Nucleus accumbens (tissue), 56 donors: ENCODE data around the gene SOBP.

Experiments
- DNase-seq, 56 donors: peaks; one replicate each; lab custom pipeline; 2025; lab: John Stamatoyannopoulos, UW

Gene SOBP

DNA sequence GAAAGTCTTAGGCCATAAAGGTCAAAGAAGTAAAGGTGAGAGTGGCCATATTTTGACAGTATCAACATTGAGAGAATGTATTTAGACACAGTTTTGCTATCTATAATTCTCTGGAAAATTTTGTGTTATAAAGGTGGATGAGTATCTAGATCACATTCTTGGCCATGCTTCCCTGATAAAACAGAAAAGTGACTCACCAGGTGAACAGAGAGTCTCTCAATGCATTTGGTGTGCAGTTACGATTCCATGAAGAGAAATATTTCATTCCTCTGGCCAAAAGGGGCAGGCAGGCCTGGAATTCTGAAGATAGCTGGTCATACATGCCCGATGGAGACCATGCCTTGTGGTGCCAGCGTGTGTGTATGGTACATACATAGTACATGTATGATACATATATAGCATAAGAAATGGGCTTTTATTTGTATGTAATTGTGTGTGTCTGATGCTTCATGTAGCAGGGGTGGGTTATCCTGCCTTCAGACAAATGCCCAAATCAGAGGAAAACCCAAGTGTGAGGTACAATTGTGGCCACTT is 164.0 kb downstream of the SOBP start:
- no peak for DNase-seq

DNA sequence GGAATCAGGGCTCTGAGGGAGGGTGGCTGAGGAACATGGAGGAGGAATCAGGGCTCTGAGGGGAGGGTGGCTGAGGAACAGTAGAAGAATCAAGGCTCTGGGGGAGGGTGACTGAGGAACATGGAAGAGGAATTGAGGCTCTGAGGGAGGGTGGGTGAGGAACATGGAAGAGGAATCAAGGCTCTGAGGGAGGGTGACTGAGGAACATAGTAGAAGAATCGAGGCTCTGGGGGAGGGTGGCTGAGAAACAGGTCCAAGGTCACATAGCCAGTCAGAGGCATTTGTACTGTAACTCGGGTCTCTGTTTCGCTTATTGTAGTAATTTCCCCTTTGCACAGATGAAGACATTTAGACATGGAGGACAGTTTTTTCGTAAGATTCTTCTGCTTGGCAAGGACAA is 164.8 kb downstream of the SOBP start:
- DNase-seq, result peak in 1 of 56 donors; percentile 11

DNA sequence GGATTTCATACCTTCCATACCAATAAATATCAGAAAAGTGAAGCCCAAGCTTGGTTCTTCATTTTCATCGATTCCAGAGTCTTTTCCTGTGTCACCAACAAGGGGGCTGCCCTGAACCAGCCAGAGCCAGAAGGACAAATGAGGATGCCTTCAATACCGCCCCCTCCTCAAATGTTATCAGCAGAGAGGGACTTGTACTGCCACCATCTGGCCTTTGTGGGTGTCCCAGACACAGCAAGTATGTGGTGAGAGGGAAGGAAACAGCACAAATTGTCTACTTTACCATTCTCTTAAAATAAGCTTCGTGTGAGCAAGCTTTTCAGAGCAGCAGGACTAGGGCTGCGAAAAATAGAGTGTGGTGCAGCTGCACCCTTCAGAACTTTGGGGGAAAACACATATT is 165.3 kb downstream of the SOBP start:
- DNase-seq, result no peak

DNA sequence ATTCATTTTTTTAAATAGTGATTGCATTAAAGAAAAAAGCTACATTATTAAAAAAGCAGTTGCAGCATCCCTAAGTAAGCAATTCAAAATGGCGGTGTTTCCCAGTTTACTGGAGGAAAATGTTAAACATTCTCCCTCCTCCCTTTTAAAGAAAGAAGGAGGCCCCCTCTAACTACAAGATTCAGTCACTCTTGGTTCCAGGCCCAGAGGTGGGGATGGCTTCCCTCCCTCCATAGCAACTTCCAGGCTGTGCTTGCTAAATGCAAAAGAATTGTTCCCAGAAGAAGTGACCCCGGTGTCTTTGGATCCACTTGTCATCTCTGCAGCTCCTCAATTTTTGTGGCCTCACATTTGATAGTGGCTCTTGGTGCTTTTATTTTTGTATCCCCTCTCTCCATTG is 165.9 kb downstream of the SOBP start:
- DNase-seq, result no peak

DNA sequence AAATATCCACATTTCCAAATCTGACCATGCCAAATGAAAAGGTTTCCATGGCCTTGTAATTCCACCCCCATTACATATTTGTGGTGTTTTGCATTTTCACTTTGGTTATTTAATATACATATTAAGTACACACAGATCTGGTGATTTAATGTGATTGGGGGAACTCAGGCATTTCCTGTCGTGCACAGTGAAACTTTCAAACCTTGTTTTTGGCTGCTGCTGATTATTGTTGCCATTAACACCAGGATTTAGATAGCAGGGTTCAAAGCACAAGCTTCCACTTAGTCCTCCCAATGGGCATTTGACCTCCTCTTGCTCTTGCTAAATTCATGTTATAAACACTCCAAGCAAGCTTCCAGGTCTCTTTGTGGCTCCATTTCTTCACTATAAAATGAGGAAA is 166.5 kb downstream of the SOBP start:
- DNase-seq, result no peak

DNA sequence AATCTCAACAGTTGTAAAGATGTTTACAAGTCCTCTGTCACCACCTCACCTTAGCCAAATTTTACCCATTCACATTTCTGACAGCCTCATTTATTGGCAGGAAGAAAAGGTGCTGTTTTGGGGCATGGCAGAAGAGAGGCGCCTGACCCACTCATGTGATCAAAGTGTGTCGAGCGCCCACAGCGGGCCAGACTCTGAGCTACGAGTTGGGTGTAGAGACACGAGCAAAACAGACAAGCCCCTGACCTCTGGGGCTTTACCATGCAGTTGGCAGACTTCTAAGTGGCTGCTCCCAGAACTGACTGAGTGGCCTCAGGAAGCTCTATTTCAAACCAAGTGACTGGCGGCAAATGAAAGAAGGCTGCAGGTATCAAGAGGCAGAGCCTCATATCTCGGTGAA is 167.0 kb downstream of the SOBP start:
- no peak for DNase-seq

DNA sequence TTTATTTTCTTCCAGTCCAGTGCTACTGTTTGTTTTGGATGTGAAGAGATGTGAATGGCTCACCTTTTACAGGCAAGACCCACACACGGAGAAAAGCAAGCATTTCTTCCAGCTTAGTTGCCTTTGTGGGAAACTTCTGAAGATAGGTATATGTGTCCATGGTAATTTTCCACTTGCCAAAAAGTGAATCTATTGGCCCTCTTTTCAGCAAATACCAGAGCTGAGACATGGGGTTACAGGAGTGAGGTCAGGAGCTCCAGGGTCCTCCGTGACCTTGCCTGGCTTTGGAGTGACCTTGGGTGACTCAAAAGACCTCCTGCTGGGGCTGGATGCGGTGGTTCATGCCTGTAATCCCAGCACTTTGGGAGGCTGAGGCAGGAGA is 167.4 kb downstream of the SOBP start:
- no peak for DNase-seq

DNA sequence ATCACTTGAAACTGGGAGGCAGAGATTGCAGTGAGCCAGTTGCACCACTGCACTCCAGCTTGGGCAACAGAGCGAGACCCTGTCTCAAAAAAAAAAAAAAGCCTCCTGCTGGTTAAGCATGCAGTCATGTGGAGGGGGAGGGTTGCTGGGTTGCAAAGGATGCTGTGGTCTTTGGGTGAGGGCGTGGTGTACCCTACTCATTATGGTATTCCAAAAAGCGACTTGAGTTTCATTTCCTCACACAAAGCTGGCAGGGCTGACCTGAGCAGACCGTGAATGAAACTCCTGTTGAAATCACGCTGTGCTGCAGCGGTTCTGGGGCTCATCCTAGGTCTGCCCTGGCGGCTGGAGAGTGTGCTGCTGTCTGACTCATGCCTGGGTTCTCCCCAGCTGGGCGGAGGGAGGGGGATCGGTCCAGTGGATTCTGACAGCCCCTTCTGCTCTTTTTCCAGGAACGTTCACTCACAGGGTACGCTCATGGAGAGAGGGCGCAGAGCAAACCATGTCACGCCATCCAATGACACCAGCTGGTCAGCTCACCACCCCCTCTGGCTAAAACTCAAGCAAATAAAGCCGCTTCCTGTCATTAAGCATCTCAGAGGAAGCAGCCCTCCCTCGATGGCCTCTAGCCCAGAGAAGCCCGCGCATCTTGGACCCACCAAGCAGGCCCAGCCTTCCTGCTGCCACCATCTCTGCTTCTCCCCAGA is 168.0 kb downstream of the SOBP start:
- peak in 5 of 56 donors; percentile 20 to 24 (median 23) for DNase-seq

DNA sequence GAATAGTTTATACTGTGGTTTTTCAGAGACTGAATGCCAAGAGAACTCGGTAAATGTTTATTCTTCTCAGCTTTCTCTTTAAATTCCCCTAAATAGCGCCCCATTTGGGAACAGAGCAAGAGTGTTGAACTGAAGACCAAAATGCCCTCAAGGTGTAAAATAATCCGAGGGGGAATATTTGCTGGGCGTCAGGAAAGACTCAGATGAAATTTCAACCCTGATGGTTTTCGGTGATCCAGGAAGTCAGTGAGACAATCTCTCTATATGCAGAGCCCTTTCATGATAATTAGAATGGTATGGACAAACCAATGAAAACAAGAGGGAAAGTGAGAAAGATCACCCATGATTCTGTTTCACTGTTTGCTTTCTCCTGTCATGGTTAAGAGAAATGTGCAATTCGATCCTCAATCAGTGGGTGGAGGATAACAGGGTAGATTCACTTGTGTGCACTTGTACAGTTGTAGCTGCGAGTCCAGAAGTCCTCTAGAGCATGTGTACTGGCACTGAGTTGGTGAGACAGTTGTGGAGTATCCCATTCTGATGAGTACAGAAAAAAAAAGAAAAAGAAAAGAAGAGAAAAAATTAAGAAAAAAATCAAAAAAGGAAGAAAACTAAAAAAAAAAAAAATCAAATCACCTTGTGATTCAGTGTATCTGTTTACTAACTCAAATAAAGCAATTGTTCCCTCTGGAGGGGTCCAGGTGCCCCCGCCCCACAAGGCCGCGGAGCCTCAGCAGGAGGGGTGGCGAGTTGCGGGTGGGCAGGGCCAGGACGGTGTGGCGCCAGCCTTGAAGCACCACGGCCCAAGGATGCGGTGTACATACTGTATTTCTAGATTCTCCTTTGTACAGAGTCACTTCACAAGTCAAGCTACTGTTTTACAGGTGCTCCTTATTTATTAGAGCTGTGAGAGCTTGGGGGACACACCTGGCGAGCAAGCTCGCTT is 169.3 kb downstream of the SOBP start:
- DNase-seq, result no peak

DNA sequence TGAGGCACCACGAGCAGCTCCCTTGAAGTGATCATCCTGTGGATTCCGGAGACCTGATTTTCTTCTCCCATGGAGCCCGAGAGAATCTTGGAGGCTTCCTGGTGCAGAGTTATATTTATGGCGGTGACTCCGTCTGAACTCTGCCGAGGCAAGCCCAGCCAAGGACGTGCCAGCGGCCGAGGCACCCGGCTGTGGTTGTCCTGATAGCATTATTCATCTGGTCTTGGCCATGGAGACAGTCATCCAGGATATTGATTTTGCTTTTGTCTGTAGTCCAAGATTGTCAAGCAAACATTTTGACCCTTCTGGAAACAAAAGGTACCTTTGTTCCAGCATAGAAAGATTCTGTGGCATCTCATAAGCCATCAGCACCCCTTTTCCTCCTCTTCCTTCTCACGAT is 170.9 kb downstream of the SOBP start:
- DNase-seq, result no peak

DNA sequence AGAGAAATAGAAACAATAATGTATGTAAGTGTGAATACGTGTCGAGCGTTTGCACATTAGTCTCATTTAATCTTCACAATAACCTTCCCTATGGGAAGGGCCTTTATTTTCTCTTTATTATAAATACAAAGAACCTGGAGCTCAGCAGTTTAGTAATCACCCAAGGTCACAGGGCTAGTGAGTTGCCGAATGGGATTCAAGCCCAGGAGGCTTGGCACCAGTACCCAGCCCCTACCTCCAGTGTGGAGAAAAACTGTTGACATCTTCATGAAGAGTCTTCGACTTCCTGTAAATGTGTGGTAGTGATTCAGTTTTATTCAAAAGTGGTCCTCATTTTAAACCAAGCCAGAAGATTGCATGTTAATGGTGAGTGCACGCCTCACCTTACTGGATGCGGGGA is 171.4 kb downstream of the SOBP start:
- no peak for DNase-seq

DNA sequence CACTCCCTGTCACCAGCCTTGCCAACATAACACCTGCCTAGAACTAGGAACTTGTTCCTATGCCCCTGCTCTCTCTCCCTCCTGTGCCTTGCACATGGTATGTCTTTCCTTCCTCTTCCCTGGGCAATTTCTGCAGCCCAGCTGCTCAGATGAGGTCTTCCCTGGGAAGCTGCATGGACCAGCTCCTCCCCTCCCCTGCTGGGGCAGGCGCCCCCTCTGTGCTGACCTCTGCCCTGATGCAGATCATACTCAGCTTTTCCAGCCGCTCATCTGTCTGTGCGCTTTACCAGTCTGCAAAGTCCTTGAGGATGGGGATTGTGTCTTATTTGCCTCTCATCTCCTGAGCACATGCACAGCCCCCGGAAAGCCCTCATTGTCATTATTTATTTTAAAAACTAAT is 172.4 kb downstream of the SOBP start:
- DNase-seq, result no peak

DNA sequence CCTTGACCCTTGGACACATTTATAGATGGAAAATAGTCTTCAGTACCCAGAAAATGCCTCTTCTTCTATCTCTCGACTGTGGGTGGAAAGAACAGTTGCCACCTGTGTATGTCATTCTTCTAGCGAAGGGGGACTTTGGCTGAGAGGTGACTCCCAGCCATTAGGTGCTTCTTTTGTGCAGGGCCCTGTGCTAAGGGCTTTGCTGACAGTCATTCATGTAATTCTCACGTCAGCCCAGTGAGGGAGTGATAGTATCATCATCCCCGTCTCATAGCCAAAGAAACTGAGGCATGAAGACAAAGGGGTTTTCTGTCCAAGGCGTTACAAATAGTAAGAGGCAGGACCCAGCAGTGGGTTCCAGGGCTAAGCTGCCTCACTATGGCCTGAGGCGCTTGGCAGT is 173.4 kb downstream of the SOBP start:
- DNase-seq, result no peak

DNA sequence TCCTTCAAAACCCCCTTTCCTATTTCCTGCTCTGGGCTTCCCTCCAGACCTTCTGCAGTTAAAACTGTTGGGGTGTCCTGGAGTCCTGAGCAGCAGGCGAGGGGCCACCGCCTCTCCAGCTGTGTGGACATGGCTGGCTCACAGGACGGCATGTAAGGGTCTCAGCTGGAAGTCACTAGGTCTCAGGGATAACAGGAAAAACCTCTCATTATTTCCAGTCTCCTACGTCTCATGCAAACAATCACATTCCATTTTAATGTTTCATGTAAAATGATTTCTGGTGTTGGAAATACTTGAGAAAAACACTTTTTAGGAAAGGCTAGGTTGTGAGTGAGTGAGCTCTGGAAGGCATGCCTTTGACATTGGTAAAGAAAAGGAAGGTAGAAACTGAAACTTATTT is 175.5 kb downstream of the SOBP start:
- DNase-seq, result no peak

DNA sequence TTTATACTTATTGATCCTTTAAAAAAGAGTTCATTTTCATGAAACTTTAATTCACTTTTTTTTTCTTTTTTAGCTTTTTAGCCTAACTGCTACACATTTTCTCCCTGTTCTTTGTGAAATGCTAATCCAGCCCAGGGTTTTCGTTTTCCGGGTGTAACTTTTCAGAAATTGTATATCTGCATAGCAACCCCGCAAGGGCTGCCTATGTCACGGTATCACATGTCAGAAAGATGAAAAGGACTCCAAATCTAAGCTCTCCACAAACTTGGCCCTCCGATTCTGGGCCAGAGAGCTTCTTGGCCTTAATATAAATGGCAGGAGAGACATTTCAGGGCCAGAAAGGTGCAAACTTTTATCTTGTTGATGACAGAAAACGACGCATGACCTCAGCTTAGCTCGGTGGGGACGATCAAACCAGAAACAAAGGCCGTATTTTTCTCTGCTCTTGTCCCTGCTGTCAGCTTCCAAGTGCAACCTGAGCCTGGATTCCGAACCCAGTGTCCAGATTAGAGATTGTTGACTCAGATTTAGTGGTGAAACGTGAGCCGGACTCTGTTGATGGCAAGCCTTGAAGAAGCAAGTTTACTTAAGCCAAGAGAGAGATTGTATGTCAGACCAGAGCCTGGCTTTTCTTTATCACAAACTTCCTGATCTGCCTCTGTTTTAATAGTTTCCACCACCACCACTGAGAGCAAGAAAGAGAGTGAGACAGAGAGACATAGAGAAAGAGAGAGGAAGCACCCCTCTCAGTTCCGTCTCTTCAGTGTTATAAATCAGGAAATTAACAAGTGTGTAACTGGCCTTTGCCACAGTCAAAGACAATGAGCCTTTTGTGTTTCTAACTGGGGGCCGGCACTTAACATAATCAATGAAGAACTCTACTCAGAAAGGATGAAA is 176.4 kb downstream of the SOBP start:
- DNase-seq, result no peak

DNA sequence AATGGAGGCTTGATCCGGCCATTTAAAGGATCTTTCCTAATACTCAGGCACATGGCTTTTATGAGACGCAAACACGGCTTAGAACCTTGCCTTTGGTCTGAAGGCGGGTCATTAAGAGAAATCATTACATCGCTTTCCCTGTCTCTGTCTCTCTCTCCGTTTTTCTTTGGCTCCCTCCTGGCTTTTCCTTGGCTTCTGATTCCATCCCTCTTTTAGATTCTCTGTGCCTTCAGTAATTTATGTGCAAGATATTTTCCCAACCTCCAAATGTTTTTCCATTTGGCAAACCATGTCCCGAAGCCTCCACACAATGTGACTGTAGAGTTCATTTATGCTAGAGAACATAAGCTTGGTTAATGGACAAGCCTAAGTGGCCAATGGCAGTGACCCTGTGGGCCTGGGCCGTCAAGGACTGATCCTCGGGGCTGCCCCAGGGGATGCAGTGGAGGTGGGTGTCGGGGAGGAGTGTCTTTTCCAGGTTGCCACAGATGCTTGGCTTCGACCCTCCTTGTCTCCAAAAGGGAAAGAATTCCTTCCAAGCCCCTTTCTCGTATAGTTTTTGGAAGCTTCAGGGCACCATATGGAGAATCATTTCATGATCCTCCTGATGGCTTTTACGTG is 177.2 kb downstream of the SOBP start:
- DNase-seq, result no peak

DNA sequence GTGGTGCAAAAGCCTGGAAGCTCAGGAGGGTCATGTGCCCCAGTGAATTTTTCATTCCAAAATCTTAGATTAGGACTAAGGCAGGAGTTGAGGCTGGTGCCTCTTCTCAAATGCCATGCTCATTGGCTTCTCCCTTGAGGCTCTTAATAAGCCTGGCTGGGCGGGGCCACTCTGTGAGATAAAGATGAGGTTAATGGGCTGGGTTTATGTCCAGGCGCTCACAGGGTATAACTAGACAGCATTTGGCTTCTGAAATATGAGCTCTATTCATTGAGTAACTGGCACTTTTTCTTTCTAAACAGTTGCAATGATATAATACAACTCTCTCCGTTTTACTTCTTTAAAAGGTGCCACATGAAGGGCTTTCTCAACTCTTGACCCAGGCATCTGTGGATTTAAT is 177.9 kb downstream of the SOBP start:
- no peak for DNase-seq

DNA sequence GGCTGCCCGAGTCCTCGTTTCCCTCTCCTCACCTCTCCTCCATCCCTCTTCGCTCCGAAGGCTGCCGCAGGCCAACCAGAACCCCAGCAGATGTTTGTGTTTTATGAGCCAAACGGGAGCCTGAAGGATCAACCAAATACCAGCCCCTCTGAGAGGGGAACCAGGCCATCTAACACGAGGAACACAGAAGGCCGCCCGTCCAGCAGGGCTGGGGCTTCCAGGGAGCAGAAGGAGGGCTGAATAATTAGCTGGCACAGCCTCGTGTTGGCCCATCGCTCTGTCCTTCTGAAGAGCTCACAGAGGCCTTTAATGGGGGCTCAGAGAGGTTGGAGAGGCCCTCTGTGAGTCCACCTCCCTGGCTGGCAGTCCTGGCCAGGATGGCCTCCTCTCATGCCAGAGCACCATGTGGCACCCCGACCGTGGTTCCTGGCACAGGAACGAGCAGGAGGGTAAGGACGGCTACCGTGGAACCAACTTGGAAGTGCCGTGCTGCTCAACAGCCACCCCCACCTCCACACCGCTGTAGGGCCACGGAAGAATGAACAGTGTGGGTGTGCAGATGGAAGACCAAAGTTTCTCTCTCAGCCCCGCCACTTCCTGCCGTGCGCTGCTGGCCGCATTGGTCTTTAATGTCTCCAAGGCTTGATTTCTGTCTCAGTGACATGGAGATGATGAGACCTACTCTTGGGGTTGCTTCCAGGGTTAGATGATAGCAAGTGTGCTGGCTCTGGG is 179.0 kb downstream of the SOBP start:
- DNase-seq, result peak in 1 of 56 donors; percentile 10

DNA sequence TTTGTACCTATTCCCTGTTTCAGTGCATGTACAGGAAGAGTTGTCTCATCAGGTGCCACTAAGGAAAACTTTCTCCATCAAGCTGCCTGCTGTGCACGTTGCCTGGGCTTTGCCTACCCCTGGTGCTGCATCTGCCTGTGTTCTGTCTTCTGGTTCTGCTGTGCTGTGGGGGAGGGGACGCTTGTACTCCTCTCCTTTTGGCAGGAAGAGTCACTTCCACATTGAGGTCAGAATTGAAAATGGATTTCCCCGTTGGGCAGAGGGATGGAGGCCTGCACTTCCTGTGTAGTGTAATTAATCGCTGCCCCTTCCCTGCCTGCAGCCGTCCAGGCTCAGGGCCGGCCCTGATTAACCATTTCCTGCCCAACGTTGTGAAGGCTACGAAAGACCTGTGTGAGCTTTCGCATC is 180.9 kb downstream of the SOBP start:
- DNase-seq, result peak in 31 of 56 donors; percentile 8 to 69 (median 27)
